ENCODE data around the gene ETV4. TPM values are rescaled to one million over a fixed set of nuclear protein-coding genes. Genes with fewer than 3 reads are reported as not detected.
A peak's percentile ranks its signal among the peaks of the same experiment; 100 is the strongest.

Gene ETV4
- total RNA-seq, 1 experiment from 2014 or later: 37.8 TPM

DNA sequence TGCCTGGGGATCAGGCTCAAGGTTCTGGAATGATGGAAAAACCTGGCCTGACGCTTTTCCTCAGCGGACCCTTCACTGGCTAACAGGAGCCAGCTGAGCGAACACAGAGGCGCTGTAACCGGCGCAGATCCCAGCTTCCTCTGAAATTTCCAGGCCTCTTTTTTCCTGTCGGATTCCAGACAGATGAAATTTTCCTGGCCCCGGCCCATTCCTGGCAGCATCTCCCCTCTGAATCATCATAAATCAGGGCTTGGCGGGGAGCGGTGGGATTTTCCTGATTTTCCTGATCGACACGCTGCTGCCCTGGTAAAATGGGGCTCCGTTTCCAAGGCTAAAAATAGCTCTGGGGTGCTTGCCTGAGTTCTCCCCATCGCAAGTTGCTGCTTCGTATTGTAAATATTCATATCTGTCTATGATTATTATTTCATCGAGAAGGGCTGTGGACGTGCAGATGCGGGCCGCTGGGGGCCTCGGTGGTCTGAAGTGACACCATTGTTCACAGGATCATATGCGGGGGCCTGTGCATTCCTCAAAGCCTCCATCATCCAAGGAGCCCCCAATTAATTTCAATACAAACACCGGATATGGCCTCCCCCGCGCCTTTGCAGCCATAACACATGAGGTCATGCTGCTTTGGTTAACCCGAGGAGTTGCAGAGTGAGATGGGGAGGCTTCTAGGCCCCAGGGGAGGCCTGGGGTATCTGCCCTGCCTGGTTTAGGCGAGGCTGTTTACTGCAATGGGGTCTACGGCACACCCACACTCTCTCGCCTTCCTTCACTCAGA, 45.8 kb upstream of the ETV4 start:
- no peaks in the 10 kb centered on the region for H3K27me3 Mint-ChIP-seq (ENCODE audit: insufficient read depth, unreplicated experiment)
- no peak overlapping the region for H3K4me3 Mint-ChIP-seq (ENCODE audit: unreplicated experiment)
- TF ChIP-seq CTCF (IDR thresholded peaks at IDR 0.05; ENCODE audit: insufficient read depth in 1 of 2, low read depth in 1 of 2, low read length in 1 of 2, severe bottlenecking in 1 of 2, unreplicated experiment in 1 of 2): no peak
- intact Hi-C loops (cut with micrococcal nuclease; ENCODE audit: unreplicated experiment): no loop called here
- H3K27me3 ChIP-seq (replicated peaks; ENCODE audit: control insufficient read depth, insufficient read depth, low read length): no peaks in the 10 kb centered on the region
- H3K9me3 Mint-ChIP-seq (ENCODE audit: unreplicated experiment): no peaks in the 10 kb centered on the region
- peaks cover 57% of the 10 kb centered on the region for H3K4me1 Mint-ChIP-seq (ENCODE audit: low read depth, unreplicated experiment)
- no peak overlapping the region for H3K4me3 ChIP-seq (ENCODE audit: low read depth, low read length)
- POLR2A ChIA-PET: no interaction called here
- peak; percentile 39 to 48 for DNase-seq
- H3K27ac Mint-ChIP-seq (ENCODE audit: unreplicated experiment): peak overlapping the region; percentile 56
- BruUV-seq (replicated peaks): no TSS peak
- CTCF ChIA-PET: interaction anchor here (0.7 to 1.6 kb wide), 4 partner anchors 10 to 82 kb away, joined by 3 to 5 read pairs (median 4); no protein-coding TSS in a partner anchor
- no peaks in the 10 kb centered on the region for H3K36me3 ChIP-seq (ENCODE audit: control insufficient read depth, insufficient read depth, low read length)
- H3K36me3 Mint-ChIP-seq (ENCODE audit: insufficient read depth, unreplicated experiment): no peaks in the 10 kb centered on the region
- peaks cover 10% of the 10 kb centered on the region; the same call in 1 of the 2 replicates for H3K9me3 ChIP-seq
- H3K4me1 ChIP-seq: peaks cover 43% of the 10 kb centered on the region

GRCh38 chr17:43591001-43591400, 44.9 kb upstream of the ETV4 start:
- no peak overlapping the region for H3K4me3 ChIP-seq (ENCODE audit: low read depth, low read length)
- POLR2A ChIA-PET: no interaction called here
- no peak for TF ChIP-seq CTCF (IDR thresholded peaks at IDR 0.05; ENCODE audit: insufficient read depth in 1 of 2, low read depth in 1 of 2, low read length in 1 of 2, severe bottlenecking in 1 of 2, unreplicated experiment in 1 of 2)
- H3K9me3 ChIP-seq: peaks cover 10% of the 10 kb centered on the region; the same call in 1 of the 2 replicates
- peaks cover 40% of the 10 kb centered on the region for H3K4me1 ChIP-seq
- no peaks in the 10 kb centered on the region for H3K27me3 ChIP-seq (replicated peaks; ENCODE audit: control insufficient read depth, insufficient read depth, low read length)
- Mint-ChIP-seq H3K4me1 (ENCODE audit: low read depth, unreplicated experiment) (peaks cover 49% of the 10 kb centered on the region), H3K27me3 (ENCODE audit: insufficient read depth, unreplicated experiment) (no peaks in the 10 kb centered on the region), H3K36me3 (ENCODE audit: insufficient read depth, unreplicated experiment) (no peaks in the 10 kb centered on the region), H3K4me3 (ENCODE audit: unreplicated experiment) (no peak overlapping the region), H3K27ac (ENCODE audit: unreplicated experiment) (peak overlapping the region; percentile 56), H3K9me3 (ENCODE audit: unreplicated experiment) (no peaks in the 10 kb centered on the region)
- no peak for DNase-seq
- BruUV-seq (replicated peaks): no TSS peak
- intact Hi-C loops (cut with micrococcal nuclease; ENCODE audit: unreplicated experiment): no loop called here
- H3K36me3 ChIP-seq (ENCODE audit: control insufficient read depth, insufficient read depth, low read length): no peaks in the 10 kb centered on the region
- CTCF ChIA-PET: interaction anchor here (0.7 to 1.6 kb wide), 3 partner anchors 11 to 83 kb away, joined by 3 to 5 read pairs (median 4); no protein-coding TSS in a partner anchor

DNA sequence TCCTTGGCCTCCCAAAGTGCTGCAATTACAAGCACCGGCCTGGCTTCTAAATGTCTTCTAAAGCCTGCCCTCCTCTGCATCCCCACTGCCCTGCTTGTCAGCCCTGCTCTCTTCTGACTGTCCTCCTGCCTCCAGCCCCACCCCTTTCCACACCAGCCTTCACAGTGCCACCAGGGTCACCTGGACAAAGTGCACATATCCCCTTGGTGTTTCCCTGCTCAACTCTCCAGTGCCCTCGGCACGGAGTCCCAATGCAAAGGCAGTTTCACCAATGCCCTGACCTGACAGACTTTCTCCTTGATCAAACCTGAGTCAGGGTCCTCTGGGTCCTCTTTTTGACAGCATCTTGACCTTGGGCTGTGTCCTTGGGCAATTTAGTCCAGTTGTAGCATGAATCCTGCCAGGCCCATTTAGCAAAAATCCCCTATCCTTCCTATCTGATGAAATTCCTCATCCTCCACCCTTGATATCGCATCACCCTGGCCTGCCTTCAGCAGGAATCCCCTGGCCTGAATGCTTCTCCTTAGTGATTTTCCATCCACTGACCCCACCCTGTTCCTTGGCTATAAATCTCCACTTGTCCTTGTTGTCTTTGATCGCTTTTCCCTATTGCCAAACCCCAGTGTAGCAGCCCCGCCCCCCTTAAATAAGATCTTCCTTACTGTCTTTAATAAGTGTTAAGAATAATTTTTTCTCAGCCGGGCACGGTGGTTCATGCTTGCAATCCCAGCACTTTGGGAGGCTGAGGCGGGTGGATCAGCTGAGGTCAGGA, 42.7 kb upstream of the ETV4 start:
- peaks cover 11% of the 10 kb centered on the region for H3K36me3 Mint-ChIP-seq (ENCODE audit: insufficient read depth, unreplicated experiment)
- no TSS peak for BruUV-seq (replicated peaks)
- peak in 1 of 2 experiments; percentile 56 for DNase-seq
- no peak overlapping the region for H3K4me3 Mint-ChIP-seq (ENCODE audit: unreplicated experiment)
- no peaks in the 10 kb centered on the region for H3K27me3 ChIP-seq (replicated peaks; ENCODE audit: control insufficient read depth, insufficient read depth, low read length)
- TF ChIP-seq CTCF (IDR thresholded peaks at IDR 0.05; ENCODE audit: insufficient read depth in 1 of 2, low read depth in 1 of 2, low read length in 1 of 2, severe bottlenecking in 1 of 2, unreplicated experiment in 1 of 2): no peak
- H3K4me1 Mint-ChIP-seq (ENCODE audit: low read depth, unreplicated experiment): peaks cover 44% of the 10 kb centered on the region
- peaks cover 2% of the 10 kb centered on the region for H3K9me3 Mint-ChIP-seq (ENCODE audit: unreplicated experiment)
- intact Hi-C loops (cut with micrococcal nuclease; ENCODE audit: unreplicated experiment): no loop called here
- H3K4me3 ChIP-seq (ENCODE audit: low read depth, low read length): no peak overlapping the region
- H3K27ac Mint-ChIP-seq (ENCODE audit: unreplicated experiment): peak overlapping the region; percentile 56
- ChIA-PET CTCF (no interaction called here), POLR2A (no interaction called here)
- H3K27me3 Mint-ChIP-seq (ENCODE audit: insufficient read depth, unreplicated experiment): no peaks in the 10 kb centered on the region
- peaks cover 10% of the 10 kb centered on the region; the same call in 1 of the 2 replicates for H3K9me3 ChIP-seq
- H3K36me3 ChIP-seq (ENCODE audit: control insufficient read depth, insufficient read depth, low read length): no peaks in the 10 kb centered on the region
- H3K4me1 ChIP-seq: peaks cover 49% of the 10 kb centered on the region
